GM21825 (cell line): ENCODE results near the gene GSG1L.

Source experiments
- ATAC-seq: cut with Tn5 transposase; IDR thresholded peaks from one replicate; pipeline ENCODE4 v1.9.1; 2021; ENCODE audit warnings: mild to moderate bottlenecking, moderate library complexity; ENCODE audit not compliant: unreplicated experiment

Gene GSG1L

DNA sequence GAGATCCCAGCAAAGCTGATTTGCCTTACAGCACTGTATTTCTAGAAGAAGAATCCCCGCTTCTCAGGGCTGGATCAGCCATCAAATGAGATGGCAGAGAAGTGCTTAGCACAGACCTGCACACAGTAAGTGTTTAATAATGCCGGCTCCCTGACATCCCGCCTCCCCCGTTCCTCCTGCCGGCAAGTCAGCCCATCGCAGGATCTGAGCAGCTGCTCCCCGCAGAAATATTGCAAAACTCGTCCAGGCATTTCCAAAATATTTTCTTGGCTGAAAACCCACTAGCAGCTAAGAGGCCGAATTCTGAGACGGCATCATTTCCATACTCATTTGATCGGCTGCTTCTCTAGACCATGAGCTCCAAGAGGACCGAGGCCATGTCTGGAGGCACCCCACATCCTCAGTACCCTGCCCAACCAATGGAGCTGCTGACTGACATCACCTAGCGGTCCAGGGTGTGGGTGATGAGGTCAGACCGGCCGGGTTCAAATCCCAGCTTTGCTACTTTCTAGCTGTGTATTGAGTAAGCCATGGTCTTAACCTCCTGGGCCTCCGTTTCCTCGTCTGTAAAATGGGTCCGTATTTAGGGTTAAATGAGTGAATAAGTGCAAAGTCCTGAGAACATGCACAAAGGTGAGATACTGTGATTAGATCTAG is 262.1 kb downstream of the GSG1L start:
- no peak for ATAC-seq

DNA sequence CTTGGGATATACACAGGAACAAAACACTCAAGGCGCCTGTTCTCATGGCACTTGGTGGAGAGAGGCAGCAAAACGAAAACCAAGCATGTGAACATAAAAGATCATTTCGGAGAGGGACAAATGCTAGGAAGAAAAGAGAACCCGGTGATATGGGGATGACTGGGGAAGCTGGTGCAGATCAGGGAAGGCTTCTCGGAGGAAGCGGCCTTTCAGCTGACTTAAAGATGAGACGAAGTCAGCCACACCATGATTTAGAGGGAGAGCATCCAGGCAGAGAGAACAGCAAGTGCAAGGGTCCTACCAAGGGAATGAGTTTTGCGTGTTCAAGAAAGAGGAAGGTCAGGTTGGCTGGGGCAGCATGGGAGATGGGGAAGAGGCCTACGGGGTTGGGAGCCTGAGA is 262.7 kb downstream of the GSG1L start:
- no peak for ATAC-seq

DNA sequence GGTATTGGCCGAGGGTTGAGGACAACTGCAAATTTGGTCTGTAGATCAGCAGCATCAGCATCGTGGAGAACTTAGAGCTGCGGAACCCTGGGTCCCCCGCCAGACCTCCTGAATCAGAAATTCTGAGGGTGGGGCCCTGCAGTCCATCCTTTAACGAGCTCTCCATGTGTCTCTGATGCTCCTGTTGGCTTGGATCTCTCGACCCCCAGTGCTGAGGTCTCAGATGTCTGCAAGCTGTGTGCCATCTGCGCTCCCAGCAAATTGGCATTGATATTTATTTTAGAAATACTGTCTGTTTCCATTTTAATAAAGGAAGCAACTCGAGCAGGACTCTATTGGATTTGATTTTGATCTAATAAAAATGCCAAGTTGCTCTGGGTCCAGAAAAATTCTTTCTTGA is 263.6 kb downstream of the GSG1L start:
- ATAC-seq = no peak

DNA sequence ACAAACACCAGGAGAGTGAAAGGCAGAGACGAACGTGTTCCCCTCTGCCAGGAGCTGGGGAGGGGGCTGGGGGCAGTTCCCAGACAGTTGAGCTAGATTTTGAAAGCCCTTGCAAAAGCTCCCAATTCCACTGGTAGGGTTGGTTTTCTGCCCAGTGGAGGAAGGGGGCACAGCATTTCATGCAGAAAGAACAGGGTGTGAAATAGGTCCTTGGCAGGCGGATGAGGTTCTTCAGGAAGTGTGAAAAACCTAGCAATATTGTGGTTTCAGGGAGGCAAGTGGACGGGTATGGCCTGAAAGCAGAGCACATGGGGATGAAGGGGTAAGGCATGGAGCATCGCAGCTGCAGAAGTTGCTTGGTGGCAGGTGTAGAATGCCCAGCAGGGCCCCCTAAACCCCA is 265.3 kb downstream of the GSG1L start:
- ATAC-seq = no peak

DNA sequence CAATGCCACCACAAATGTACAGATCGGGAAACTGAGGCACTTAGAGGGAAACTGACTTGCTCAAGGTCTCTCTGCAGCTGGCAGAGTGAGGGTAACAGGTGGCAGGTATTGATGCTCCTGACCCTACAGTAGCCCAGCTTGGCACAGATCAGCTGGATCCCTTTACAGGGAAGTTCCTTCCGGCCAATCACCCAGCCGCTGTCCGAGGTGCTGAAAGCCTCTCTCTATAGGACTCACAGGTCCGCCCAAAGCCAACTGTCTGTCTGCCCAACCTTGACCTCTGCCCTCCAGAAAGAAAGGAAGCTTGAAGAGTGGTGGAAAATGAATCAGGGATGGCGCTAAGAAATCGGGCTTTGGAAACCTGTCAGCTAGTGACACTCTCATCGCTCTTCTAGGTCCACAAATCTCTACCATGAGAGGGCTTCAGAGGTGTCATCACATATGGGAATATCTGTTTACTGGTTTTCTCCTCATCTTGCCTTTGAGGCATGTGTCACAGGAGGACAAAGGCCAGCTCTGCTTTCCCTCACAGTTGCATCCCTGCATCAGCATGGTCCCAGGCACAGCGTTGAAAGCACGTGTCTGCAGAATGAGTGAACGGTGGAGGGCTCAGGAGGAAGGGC is 267.4 kb downstream of the GSG1L start:
- ATAC-seq = no peak

DNA sequence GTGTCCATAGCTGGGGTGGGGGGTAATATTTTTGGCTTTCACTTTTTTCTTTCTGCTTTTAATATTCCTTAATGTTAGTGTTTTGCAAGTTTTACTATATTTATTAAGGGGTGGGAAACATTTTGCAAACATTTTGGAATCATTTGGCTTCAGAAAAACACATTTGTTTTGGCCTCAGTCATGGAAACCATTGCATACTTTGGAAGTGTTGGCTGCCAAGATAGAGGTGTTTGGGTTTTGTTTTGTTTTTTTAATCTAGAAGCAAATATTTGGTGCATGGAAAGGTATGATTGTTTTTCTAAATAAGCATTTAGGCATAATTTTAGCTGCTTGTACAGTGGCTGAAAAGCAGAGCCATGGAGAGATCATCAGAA is 270.3 kb downstream of the GSG1L start:
- no peak for ATAC-seq

DNA sequence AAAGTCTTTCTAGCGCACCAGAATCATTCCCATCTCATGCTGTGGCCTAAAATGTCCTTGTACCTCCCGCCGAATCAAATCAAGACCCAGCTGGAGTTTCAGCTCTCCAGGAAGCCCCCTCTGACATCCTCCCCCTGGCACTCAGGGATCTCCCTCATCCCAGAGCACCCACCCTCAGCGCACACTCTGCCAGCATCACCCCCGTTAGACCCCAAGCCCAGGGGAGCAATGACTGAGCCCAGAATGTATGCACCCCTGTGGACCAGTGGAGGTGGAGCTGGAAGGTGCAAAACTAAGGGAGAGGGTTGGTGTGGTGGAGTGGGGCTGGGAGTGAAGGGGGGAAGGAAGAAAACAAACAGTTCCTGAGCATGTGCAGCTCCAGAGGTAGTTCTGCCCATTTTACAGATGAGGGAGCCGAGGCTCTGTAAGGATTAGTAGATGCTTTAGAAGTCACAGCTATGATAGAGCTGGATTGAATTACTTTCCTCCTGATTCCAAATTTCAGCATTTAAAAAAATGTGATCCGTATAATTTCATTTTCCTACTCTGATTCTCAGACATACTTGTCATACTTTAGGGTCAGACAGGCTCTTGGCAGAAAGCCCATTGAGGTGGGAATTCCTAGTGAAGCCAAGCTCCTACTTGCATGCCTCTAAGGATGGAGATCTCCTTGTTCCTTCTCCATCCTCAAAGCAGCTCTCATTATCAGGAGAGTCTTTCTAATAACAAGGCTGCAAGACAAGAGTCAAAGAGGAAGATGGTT is 270.8 kb downstream of the GSG1L start:
- no peak for ATAC-seq

DNA sequence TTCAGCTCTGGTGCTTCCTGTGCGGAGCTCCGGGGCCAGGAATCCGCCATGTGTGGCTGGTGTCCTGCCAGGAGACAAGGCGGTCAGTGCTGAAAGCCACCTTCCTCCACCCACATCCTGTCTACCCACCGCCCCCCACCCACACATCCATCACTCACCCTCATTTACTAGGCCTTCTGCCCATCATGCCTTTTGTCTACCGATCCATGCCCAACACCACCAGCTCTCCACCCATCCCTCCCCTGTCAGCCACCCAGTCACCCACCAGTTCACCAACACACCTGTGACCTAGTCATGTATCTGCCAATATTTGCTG is 272.2 kb downstream of the GSG1L start:
- no peak for ATAC-seq

DNA sequence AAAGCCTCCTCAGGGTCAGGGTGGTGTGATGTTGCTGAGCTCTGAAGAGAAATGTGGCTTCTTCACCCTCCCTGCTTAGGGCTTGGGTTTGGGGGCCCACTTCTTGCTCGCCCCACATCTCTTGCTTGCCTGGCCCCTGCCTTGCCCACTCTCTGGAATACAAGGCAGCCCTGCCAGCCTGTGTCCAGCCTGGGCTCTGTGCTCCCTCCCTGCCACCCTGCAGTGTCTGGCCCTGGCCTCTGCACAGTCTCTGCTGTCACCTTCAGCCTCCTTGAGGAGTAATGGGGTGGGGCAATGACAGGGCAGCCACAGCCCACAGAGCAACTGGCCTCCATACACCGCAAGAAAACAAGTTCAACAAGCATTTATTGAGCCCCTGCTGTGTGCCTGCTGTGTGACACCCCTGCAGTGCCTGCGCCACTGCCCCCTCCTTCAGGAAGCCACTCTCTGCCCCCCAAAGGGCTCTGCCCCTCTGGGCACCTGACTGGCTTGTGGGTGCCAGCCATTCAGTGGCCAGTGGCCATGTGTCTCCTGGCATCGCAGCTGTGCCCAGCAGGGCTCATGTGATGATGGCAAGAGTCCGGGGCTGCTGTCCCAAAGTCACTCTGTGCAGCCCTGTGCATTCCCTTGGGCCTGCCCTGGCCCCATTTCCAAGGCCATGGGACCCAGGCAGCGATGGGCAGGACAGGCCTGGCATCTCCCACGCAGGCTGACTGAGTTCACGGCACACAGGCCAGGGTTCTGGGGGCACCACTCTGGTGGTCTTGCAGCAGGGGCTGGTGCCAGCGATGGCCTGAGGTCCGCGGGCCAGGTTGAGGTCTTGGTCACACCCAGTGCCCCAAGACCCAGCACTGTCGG is 272.7 kb downstream of the GSG1L start:
- no peak for ATAC-seq

DNA sequence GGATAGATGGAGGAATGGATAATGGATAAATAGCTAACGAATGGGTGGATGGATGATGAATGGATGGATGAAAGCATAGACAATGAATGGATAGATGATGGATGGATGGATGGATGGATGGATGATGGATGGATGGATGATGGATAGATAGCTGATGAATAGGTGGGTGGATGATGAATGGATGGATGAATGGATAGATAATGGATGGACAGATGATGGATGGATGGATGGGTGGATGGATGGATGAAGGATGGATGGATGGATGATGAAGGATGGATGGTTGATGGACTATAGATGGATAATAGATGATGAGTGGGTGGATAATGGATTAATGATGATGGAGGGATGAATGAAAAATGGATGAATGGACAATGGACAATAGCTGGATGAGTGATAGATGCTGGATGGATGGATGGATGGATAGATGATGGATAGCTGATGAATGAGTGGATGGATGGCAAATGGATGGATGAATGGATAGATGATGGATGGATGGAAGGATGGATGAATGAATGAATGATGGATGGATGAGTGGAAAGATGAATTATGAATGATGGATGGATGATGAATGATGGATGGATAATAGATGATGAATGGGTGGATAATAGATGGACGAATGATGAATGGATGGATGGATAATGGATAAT is 273.8 kb downstream of the GSG1L start:
- no peak for ATAC-seq

DNA sequence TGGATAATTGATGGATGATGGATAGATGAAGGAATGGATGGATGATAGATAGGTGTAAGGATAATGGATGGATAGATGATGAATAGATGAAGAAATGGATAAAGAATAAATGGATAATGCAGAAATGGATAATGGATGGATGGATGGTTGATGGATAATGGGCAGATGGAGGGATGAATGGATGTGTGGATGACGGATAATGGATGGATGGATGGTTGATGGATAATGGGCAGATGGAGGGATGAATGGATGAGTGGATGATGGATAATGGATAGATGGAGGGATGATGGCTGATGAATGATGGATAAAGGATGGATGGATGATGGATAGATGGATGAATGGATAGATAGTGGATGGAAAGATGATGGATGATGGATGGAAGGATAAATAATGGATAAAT is 274.4 kb downstream of the GSG1L start:
- no peak for ATAC-seq

DNA sequence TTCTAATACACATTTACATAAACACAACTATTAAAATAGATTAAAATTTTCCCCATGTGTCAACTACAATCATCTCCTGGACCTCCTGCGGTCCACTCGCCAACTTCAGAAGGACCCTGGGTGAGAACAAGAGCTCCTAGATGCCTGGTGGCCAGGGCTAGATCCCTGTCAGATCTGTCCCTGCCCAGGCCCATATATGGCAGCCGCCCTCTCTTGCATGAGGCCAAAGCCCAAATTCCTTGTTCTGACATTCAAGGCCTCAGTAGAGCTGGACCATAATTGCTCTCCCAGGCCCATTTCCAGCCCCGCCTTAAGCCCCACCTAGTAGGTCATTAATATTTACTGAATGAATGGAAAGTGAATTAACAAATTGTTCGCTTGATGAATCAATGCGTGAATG is 275.8 kb downstream of the GSG1L start:
- no peak for ATAC-seq

DNA sequence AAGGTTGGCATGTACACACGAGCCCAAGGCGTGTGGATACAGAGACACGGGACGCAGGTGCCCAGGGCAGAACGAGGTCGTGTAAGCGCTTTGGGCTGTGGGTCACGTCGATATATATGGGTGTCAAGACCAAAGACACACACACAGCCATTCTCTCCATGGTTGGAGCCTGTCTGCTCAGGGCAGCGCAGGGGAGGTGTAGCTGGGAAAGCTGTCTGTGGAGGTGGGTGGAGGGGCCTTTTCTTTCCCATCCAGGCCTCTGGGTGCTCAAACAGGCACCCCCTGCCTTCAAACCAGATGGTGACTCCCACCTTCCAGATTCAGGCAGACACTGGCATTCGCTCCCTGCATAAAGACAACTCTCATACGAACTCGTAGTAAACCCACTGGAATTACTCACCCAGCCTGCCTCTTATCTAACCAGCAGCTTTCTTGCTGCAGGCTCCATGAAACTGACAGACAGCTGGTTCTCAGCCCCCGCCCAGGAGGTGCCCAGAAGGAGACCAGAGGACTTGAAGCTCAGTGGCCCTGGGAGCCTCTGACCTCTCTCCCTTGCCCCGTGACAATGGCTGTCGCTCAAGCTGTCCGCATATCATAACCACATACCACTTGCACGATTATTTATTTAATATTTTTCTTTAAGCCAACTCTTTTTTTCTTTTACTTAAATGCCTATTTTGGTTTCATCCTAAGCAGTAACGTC is 276.4 kb downstream of the GSG1L start:
- no peak for ATAC-seq

DNA sequence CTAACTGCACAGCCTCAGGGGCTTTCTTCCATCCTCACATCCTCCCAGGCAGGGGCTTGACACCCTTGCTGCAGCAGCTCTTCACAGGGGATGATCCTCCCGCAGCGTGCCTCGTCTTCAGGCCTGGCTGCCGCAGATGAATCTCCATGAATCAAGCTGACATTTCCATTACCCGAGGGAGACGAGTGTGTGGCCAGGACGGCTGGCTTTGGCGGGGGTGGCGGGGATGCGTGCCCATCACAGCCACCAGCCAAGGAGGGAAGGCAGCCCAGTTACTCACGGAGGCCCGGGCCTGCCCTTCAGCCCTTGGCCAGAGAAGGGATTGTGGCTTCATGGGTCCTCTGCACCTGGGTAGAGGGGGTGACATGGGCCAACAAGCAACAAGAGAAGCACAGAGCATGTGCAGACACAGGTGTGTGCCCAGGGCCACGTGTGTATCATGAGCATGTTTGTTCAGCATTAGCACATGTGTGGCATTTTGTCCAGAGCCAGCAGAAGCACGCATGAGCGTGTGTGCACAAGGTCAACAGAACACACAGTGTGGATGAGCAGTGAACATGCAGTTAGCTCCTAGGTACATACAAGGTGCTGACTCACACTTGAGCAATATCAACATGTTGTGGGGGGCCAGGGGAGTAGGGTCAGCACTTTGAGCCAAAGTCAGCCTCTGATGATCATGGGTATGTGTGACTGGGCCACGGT is 277.1 kb downstream of the GSG1L start:
- ATAC-seq = no peak

DNA sequence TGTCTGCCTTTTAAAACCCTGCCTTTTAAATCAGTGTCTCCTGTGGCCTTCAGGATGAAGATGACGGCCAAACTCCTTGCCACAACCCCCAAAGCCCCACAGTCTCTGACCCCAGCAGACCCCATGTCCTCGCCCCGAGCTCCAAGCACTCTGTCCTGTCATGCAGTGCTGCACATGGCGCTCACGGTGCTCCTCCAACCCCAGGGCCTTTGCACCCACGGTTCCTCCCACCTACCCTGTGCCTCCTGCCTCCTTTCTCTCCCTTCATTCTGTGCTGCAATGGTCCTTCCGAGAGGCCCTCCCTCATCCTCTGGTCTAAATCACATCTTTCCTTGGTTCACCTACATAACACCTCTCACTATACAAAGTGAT is 278.2 kb downstream of the GSG1L start:
- ATAC-seq = no peak

DNA sequence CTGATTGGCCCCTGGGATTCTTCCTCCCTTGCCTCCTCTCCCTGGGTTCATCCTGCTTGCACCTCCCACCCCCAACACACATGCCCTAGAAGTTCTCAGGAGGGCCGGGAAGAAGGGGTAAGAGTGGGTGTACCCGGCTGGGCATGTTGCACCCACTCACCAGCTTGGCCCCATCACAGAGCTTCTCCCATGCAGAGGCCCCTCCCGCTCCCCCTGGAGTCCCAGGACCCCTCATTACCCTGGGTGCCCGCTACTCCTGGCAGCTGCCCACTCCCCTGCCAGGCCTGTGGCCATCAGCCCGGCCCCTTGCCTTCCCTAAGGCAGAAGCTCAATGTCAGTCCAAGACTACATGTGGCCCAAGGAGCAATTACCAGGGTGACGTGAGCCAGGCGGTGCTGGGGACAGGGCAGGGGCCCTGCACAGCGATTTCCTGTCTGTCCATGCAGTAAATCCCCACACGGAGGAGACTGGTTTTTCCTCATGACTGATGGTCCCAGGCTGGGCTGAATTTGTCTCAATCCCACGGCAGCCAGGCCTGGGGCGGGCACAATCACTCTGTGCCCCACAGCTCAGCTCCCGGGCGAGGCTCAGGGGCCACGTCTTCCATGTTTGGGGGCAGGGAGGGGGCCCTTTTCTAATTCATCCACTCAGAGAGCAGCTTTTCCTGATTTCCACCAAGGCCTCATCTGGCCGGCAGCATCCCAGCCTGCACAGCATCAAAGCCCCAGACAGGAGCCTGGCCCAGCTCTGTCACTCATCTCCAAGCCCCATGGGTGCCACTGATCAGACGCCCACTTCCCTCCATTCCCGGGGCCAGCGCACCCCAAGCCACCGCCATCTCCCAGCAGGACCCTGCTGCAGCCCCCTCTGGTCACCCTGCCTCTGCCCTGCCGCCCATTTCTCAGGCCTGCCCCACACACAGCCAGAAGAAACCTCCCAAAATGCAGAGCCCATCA is 278.9 kb downstream of the GSG1L start:
- ATAC-seq = no peak

DNA sequence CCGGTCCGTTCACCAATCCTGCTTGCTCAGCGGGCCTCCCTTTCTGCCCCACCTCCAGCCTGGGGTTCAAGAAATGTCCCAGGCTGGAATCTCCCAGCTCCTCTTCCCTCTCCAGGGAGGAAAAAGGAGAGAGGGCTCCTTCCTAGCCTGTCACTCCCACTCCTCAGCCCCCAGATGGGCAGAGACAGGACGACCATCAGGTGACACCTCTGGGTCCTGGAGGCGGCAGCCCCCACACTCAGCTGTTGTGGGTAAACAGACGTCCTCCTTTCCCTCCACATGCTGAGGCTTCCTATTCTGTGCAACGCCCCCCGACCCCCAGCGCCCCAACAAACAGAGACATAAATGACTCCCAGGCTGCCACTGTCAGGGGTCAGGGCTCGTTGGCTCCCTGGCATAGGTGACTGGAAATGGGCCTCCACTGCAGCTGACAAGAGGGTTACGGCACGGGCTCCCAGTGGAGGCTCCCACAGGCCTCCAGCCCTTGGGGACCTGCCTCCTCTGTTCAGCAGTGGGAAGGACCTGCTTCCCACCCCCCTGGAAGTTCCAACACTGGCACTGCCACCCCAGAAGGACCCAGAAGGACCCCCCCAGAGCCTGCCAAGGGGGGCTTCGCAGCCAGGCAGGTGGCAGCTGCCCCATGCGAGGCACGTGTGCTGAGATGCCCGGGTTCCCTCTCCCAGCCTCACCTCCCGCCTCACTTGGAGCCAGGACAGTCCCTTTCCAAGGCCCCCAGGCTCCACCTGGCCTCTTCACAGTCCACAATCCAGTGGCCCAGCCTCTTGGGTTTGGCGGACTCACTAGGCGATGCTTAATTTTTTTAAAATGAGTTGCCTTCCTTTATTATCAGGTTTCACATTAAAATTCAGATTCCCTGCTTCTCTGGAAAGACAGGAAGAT is 281.3 kb downstream of the GSG1L start:
- ATAC-seq = no peak

DNA sequence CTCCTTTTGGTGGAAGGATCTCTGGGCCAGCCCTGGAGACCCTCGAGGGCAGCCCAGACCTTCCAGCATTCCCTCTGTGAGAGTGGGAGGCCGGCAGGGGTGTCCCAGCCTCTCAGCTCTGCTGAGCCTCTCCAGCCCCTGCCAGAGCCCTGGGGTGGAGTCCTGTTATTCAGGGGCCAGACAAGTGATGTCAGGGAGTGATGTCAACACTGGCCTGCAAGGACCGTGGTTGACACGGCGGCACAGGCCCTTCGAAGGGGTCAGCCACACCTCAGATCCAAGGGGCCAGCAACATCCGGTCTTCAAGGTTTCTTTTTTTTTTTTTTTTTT is 282.4 kb downstream of the GSG1L start:
- no peak for ATAC-seq
